Adrenal gland (tissue), 12 donors: ENCODE data around the gene PREB. TPM values are rescaled to one million over a fixed set of nuclear protein-coding genes. Genes with fewer than 3 reads are reported as not detected.
A peak's percentile ranks its signal among the peaks of the same experiment; 100 is the strongest.

Experiments
- DNase-seq, 7 donors: peaks; one replicate each; pipeline ENCODE4 v3.0.0-alpha.2; 2019 to 2020
- H3K27ac ChIP-seq, 5 donors: fragments of 200-600 bp; sonication (generic) in 4 of 5; 1 replicate in 3 of 5; 2 replicates in 2 of 5; pipeline versions ENCODE4 v1.5.1 to v1.8.0; 2016 to 2020; ENCODE audit warnings: mild to moderate bottlenecking in 1 of 5
- H3K27me3 ChIP-seq: fragments of 200-600 bp; 2 replicates; pipeline ENCODE4 v1.8.0; 2021
- H3K36me3 ChIP-seq, 2 donors: fragments of 200-600 bp; replicated peaks in 1 of 2; 1 replicate in 1 of 2; 2 replicates in 1 of 2; pipeline versions ENCODE4 v1.5.1 to v1.8.0; 2018 to 2022
- H3K4me1 ChIP-seq, 2 donors: fragments of 200-600 bp; replicated peaks in 1 of 2; 1 replicate in 1 of 2; 2 replicates in 1 of 2; pipeline versions ENCODE4 v1.5.1 to v1.8.0; 2018 to 2021
- H3K4me3 ChIP-seq, 4 donors: fragments of 200-600 bp; sonication (generic) in 3 of 4; one replicate each; pipeline ENCODE4 v1.5.1; 2016 to 2018
- H3K9me3 ChIP-seq, 3 donors: fragments of 200-600 bp; sonication (generic) in 1 of 3; replicated peaks in 1 of 3; 1 replicate in 2 of 3; 2 replicates in 1 of 3; pipeline versions ENCODE4 v1.5.1 to v1.8.0; 2016 to 2021
- CTCF ChIP-seq, 6 experiments: fragments of 450-650 bp in 4 of 6; fragments of 200-600 bp in 2 of 6; sonication (generic) in 1 of 6; IDR thresholded peaks; 1 replicate in 5 of 6; 2 replicates in 1 of 6; pipeline versions ENCODE4 v1.5.1 to v1.8.0; 2016 to 2021; ENCODE audit warnings: antibody characterized with exemption in 6 of 6, mild to moderate bottlenecking in 2 of 6, moderate library complexity in 1 of 6
- POLR2A ChIP-seq, 2 donors: fragments of 450-650 bp; IDR thresholded peaks; one replicate each; pipeline ENCODE4 v1.6.1; 2017; ENCODE audit warnings: antibody characterized with exemption in 2 of 2, mild to moderate bottlenecking in 2 of 2, moderate library complexity in 1 of 2
- WGBS, 4 donors: extraction: QIAGEN DNeasy Blood & Tissue Kit in 2 of 4; methylation state at CpG; one replicate each; pipeline versions ENCODE4 v1.1.5 to v1.1.7; 2013 to 2017; 5-methylcytosine and 5-hydroxymethylcytosine counted together
- intact Hi-C, 2 donors: fragments of 100-400 bp; cut with DNase I; formaldehyde crosslinking; loops; one replicate each; pipeline versions ENCODE4 v1.14.1 to v1.15.0; 2022 to 2023
- polyA plus RNA-seq, 3 donors: library from polyadenylated mRNA; stranded (reverse); fragments of 200-250 nt in 2 of 3; fragments of 350-450 nt in 1 of 3; fragmentation: Illumina TruSeq in 1 of 3; extraction: RNeasy Lipid Tissue Mini Kit (QIAGEN cat#74804) in 1 of 3; gene quantifications; one replicate each; pipeline ENCODE4 v1.2.3, GENCODE V29; 2013 to 2014
- total RNA-seq, 9 donors: library from RNA; depleted of rRNA in 4 of 9; stranded (reverse); fragments of >200 nt in 4 of 9; fragments of 120-200 nt in 1 of 9; fragmentation: NEBNext Ultra II Directional in 1 of 9; extraction: Animal tissue kit (Norgen Biotek cat#: 25700) in 1 of 9; gene quantifications; one replicate each; pipeline versions ENCODE4 v1.1.0 to v1.2.4, GENCODE V29; 2013 to 2023
- donor health status: healthy with polysubstance abuse.
- donor health status: Bipolar disorder and iron deficiency.
- donor health status: DM: yes; HTN: yes; CAD: no.
- donor health status: DM: no; HTN: no; CAD: no.
- donor health status: DM: no; HTN: no; CAD: no.
- donor health status: DM: yes; HTN: yes; CAD: no.

PREB gene
- total and polyA plus RNA-seq, 12 donors: 44.1 to 91.5 (median 66.2) TPM

- H3K9me3 ChIP-seq: no peaks in the 10 kb centered on the region
- TF ChIP-seq CTCF (IDR thresholded peaks at IDR 0.05): no peak
- TF ChIP-seq POLR2A (IDR thresholded peaks at IDR 0.05): no peak
- intact Hi-C loops: loop anchor here in 1 of 2 donors (5.0 kb wide), 1 partner anchor 92 kb away; no protein-coding TSS in a partner anchor
- no peaks in the 10 kb centered on the region for H3K27me3 ChIP-seq
- no peak overlapping the region for H3K4me3 ChIP-seq
- H3K27ac ChIP-seq: no peak overlapping the region
- H3K4me1 ChIP-seq: peaks cover 13 to 16% of the 10 kb centered on the region in 2 donors
- no peak for DNase-seq
- H3K36me3 ChIP-seq: no peaks in the 10 kb centered on the region
- WGBS, 4 donors: 87 to 100% (median 91%) methylated on average over 2 to 10 of the region's 10 CpGs
Observed at GRCh38 chr2:27100036-27100435, 34.4 kb downstream of the PREB start.

- no peaks in the 10 kb centered on the region for H3K27me3 ChIP-seq
- no peaks in the 10 kb centered on the region for H3K9me3 ChIP-seq
- no peak overlapping the region for H3K27ac ChIP-seq
- H3K4me3 ChIP-seq: no peak overlapping the region
- DNase-seq: peak in 1 of 7 donors; percentile 19
- no peaks in the 10 kb centered on the region for H3K36me3 ChIP-seq
- 91 to 94% (median 93%) methylated on average over 7 to 19 of the region's 19 CpGs for WGBS, 4 donors
- TF ChIP-seq CTCF (IDR thresholded peaks at IDR 0.05) (no peak), POLR2A (IDR thresholded peaks at IDR 0.05) (no peak)
- peaks cover 13 to 16% of the 10 kb centered on the region in 2 donors for H3K4me1 ChIP-seq
- intact Hi-C loops: loop anchor here (2.0 to 10.0 kb wide), 3 partner anchors 91 to 203 kb away; partner anchors contain the start of gene DNAJC5G (in 2 of the 2)
Observed at GRCh38 chr2:27099334-27099955, 35.0 kb downstream of the PREB start.

- intact Hi-C loops: loop anchor here (5.0 to 10.0 kb wide), 2 partner anchors 177 to 205 kb away; partner anchors contain the start of gene DNAJC5G (in 2 of the 2)
- 88 to 96% (median 91%) methylated on average over 14 of the region's 14 CpGs for WGBS, 4 donors
- Histone ChIP-seq H3K4me1 (peaks cover 13 to 25% of the 10 kb centered on the region in 2 donors), H3K27ac (no peak overlapping the region), H3K9me3 (no peaks in the 10 kb centered on the region), H3K27me3 (no peaks in the 10 kb centered on the region), H3K4me3 (no peak overlapping the region), H3K36me3 (no peaks in the 10 kb centered on the region)
- DNase-seq: no peak
- TF ChIP-seq CTCF (IDR thresholded peaks at IDR 0.05): no peak
- TF ChIP-seq POLR2A (IDR thresholded peaks at IDR 0.05): no peak
Observed at GRCh38 chr2:27097341-27097740, 37.1 kb downstream of the PREB start.

- WGBS, 4 donors: 40 to 53% (median 49%) methylated on average over 1 to 3 of the region's 3 CpGs
- no peak for TF ChIP-seq CTCF (IDR thresholded peaks at IDR 0.05)
- TF ChIP-seq POLR2A (IDR thresholded peaks at IDR 0.05): no peak
Observed at GRCh38 chr2:27096748-27097297, 37.6 kb downstream of the PREB start.

More at GRCh38 chr2:27096748-27097297, 37.6 kb downstream of the PREB start:
- H3K4me1 ChIP-seq: peaks cover 13 to 26% of the 10 kb centered on the region in 2 donors
- intact Hi-C loops: loop anchor here (5.0 to 10.0 kb wide), 2 partner anchors 178 to 205 kb away; partner anchors contain the start of gene DNAJC5G (in 2 of the 2)
- no peaks in the 10 kb centered on the region for H3K27me3 ChIP-seq
- peak overlapping the region in 2 of 5 donors; percentile 21 to 52 for H3K27ac ChIP-seq
- no peaks in the 10 kb centered on the region for H3K9me3 ChIP-seq
- H3K36me3 ChIP-seq: no peaks in the 10 kb centered on the region
- DNase-seq: no peak
- H3K4me3 ChIP-seq: no peak overlapping the region
